GM19193 (cell line): ENCODE measurements around the gene OAS2.

Experiments used
- POLR2A ChIP-seq: IDR thresholded peaks from 4 replicates; pipeline ENCODE4 v1.6.1; 2011; ENCODE audit not compliant: insufficient read depth, insufficient read length; ENCODE audit errors: extremely low read depth

OAS2 gene

DNA sequence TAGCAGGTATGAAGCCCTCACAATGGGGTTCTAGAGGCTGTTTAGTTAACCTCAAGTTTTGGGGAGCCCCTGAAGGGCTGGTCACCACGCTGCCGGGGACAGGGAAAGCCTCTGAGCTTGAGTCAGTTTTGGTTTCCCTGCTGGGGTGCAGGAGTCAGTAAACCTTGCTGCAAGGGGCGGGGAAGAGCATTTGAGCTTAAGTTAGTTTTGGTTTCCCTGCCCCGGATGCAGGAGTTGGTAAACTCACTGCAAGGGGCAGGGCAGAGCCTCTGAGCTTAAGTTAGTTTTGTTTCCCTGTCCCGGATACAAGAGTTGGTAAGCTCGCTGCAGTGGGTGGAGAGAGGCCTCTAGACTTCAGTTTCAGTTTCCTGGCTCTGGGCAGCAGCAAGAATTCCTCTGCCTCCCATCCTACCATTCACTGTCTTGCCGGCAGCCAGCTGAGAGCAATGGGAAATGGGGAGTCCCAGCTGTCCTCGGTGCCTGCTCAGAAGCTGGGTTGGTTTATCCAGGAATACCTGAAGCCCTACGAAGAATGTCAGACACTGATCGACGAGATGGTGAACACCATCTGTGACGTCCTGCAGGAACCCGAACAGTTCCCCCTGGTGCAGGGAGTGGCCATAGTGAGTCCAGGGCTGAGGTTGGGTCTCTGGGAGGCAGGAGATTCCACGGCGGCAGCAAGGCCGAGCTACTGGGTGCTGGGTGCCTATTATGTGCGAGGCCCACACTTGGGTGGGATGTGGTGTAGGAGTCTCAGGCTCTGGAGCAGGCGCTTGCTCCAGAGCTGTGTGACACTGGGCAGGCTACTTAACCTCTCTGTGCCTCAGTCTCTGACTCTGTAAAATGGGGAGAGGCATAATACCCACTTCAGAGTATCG, at the start of gene OAS2:
TSS of gene OAS2 (plus strand) at position 357 of the 878 bp plus-strand sequence. CDS start at position 447, 90 bp downstream.
- TF ChIP-seq POLR2A, result peak; percentile 98

GRCh38 chr12:112928978-112929377, 49.3 kb upstream of the OAS2 start:
- no peak for TF ChIP-seq POLR2A

GRCh38 chr12:112929715-112930114, 48.6 kb upstream of the OAS2 start:
- TF ChIP-seq POLR2A, result no peak

DNA sequence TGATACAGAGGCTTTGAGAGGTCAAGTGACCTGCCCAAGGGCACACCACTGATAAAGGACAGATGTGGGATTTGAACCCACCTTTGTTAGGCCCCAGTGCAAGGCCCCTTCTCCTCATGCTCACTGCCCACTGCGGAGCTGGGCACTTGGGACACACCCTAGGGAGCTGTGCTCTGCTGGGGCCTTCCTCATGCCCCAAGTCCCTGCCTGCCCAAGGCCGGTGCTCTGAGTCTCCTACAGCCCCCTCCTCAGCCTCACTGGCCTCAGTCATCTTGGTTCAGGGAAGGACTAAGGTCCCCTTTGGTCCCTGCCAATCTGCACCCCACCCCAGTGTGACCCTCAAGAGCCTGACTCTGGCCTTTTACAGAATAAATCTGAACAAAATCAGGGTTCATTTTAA, 48.0 kb upstream of the OAS2 start:
- TF ChIP-seq POLR2A, result no peak

DNA sequence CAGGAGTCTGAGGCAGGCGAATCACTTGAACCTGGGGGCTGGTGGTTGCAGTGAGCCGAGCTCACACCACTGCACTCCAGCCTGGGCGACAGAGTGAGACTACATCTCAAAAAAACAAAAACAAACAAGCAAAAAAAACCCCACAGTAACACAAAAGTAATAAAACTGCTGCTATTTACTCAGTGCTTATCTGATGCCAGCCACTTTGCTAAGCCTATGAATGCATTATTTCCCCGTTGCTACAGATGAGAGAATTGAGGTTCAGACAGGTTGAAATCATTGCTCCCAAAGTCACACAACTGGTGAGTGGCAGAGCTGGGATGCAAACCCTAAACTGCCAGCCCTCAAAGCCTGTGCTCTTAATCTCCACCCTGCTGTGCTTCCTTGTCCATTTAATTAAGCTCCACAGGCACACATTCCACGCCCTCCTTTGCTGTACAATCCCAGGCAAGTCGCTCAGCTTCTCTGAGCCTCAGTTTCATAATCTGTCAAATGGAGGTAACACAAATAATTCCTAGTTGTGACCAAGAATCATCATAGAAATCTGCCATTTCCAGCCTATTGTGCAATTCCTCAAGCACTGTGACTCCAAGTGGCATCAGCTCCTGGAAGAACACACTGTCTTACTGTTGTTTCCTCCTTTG, 45.7 kb upstream of the OAS2 start:
- no peak for TF ChIP-seq POLR2A

- no peak for TF ChIP-seq POLR2A
Measured at GRCh38 chr12:112933129-112933505, 45.2 kb upstream of the OAS2 start.

DNA sequence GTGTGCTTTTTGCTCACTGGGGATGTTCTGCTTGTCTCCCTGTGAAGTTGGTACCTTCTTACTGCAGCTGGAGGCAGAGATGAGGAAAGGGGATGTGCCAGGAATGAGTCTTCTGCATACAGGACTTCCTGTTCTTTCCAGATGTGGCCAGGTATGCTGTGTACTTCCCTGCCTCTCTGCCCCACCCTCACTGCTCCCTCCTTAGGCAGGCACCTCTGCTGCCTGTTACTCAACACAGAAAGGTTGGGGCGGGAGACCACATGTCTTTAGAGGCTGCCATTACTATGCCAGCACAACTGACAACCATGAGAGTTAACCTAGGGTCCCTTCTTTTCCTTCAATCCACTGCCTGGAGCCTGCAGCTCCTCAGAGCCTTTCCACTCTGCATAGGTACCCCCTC, 42.1 kb upstream of the OAS2 start:
- TF ChIP-seq POLR2A, result no peak

- no peak for TF ChIP-seq POLR2A
Measured at GRCh38 chr12:112936927-112937326, 41.4 kb upstream of the OAS2 start.

DNA sequence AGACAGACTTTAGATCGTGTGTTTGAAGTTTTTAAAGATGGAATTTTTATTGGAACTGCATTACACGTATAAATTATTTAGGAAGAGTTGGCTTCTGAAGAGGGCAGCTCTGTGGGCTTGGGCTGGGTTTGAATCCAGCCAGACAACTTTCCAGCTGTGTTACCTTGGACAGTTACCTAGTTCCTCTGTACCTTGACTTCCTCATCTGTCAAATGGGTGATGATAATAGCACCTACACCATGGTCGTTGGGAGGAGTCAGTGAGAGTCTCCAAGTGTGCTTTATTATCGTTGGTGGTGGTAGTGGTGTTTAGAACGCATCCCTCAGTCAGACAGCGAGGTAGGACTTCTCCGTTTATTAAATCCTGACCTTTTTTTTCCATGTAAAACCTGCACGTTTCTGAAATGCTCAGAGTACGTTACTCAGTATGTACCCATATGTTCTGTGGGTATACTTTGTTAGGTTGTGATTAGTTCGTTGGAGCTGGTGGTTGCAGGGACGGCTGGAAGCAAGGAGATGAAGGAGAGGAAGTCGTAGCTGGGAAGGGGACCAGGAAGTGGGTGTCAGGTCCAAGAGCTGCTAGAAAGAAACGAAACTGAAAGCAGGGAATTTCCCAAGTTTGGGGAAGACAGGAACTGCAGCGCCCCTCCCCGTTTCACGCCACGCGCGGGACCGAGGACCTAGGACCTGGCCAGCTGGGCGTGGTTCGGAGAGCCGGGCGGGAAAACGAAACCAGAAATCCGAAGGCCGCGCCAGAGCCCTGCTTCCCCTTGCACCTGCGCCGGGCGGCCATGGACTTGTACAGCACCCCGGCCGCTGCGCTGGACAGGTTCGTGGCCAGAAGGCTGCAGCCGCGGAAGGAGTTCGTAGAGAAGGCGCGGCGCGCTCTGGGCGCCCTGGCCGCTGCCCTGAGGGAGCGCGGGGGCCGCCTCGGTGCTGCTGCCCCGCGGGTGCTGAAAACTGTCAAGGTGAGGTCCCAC, 40.3 kb upstream of the OAS2 start, which contains the start of gene OAS3:
TSS of gene OAS3 (plus strand) at position 734 of the 979 bp plus-strand sequence. CDS start at position 791, 57 bp downstream.
- TF ChIP-seq POLR2A, result peak; percentile 72

- no peak for TF ChIP-seq POLR2A
Measured at GRCh38 chr12:112938751-112939150, 39.6 kb upstream of the OAS2 start.

DNA sequence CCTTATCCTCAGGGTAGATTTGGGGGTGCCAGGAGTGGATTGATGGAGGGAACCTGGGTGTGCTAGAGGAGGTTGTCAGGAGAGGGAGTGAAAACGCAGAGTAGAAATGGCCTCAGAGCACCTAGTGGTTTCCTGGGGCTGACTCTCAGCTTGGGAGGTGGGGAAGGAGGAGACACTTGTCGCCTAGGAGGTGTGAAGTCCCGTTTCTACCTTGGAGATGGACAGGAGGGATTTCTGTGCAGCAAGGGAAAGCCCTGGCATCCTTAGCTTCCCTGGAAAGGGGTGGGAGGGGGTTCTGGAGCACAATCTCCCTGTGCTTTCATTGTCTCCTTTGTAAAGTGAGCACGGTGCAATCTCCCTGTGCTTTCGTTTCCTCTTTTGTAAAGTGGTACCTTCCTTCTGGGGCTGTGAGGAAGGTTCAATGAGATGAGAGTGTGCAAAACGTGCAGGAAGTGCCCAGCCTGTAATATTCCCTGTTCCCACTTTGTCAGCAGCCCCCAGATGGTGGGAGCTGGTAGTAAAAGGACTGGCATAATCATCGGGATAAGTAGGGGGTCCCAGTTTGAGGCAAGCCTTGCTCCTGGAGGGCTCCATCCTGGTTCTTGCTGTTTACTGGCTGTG, 38.4 kb upstream of the OAS2 start:
- TF ChIP-seq POLR2A, result peak; percentile 51

DNA sequence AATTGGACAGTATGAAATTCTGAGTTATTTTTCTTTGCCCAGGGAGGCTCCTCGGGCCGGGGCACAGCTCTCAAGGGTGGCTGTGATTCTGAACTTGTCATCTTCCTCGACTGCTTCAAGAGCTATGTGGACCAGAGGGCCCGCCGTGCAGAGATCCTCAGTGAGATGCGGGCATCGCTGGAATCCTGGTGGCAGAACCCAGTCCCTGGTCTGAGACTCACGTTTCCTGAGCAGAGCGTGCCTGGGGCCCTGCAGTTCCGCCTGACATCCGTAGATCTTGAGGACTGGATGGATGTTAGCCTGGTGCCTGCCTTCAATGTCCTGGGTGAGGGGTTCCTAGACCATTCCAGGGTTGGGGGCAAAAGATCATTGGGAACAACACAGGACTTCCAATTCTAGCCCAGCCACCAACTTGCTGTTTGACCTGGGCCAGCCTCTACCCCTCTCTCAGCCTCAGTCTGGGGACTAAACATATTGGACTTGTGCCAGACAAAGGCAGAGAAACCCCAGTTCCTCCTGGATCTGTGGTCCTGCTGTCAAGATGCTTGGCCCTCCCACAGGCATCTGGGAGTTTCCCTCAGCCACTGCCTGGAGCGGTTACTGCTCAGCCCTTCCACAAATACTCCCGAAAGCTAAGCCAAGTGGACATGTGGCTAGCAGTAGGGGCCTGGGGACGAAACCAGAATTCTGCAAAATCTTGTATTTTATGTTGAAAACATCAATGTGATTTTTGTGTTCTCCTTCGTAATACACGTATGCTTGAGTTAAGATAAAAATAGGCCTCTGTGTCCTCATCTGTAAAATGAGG, 36.6 kb upstream of the OAS2 start:
- TF ChIP-seq POLR2A, result no peak

GRCh38 chr12:112942572-112942971, 35.7 kb upstream of the OAS2 start:
- TF ChIP-seq POLR2A, result no peak

- no peak for TF ChIP-seq POLR2A
Measured at GRCh38 chr12:112944024-112944690, 34.2 kb upstream of the OAS2 start.

DNA sequence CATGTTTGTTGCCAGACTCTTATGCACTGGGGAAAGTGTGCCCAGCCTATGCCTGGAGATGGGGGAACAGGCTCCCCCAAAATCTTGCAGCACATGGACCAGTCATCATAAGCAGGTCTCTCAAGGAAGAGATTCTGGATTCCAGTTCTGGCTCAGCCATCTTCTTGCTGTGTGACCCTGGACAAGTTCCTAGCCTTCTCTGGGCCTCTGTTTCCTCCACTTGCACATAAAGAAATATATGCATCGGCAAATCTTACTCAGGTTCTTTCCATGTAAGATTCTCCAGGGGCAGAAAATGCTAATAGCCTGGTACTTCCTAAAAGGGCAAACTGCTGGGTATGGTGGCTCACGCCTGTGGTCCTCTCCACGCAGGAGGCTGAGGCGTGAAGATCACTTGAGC, 32.8 kb upstream of the OAS2 start:
- TF ChIP-seq POLR2A, result no peak
